GM18858 (cell line): Measurements from ENCODE around the gene E2F3.
"Not testable (repeated sequence)": the region's sequence is repeated elsewhere in the genome, so short reads cannot be mapped to it uniquely, and the experiment has no call there.

ENCODE experiments used
- ATAC-seq: cut with Tn5 transposase; IDR thresholded peaks from one replicate; pipeline ENCODE4 v1.9.1; 2021; ENCODE audit not compliant: unreplicated experiment

Gene E2F3

GRCh38 chr6:20525208-20525607, 123.5 kb downstream of the E2F3 start:
- ATAC-seq, result not testable (repeated sequence)

- ATAC-seq, result peak; percentile 47
Measured at GRCh38 chr6:20529086-20529448, 127.4 kb downstream of the E2F3 start.

GRCh38 chr6:20532881-20533280, 131.2 kb downstream of the E2F3 start:
- ATAC-seq, result no peak

DNA sequence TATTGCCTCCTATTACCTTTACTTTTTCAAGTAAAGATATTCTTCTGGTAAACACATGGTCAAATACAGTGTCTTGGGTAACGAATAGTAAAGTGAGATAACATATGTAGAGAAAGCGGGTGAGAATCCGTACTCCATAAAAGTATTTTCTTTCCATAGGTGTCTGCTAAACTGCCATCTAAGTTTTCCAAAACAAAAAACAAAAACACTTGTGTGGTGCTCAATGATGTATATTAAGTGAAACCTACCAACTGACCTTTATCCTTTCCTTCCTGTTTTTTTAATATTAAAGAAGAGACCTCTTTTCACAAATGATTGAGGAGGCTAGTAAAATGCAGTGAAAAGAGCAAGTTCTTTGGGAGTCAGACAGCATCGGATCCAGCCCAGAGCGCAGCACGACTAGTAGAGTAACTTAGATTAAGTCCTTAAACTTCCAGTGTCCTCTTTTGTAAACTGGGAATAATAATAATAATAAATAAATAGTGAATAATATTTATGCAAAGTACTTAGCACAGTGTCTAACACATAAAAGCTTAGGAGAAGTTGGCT, 132.1 kb downstream of the E2F3 start:
- peak; percentile 11 for ATAC-seq

GRCh38 chr6:20534295-20535262, 132.9 kb downstream of the E2F3 start, which contains the start of gene CDKAL1:
Gene CDKAL1 (plus strand): TSS chr6:20534457. CDS start chr6:20546351, 11,894 bp downstream.
- peak; percentile 90 for ATAC-seq

DNA sequence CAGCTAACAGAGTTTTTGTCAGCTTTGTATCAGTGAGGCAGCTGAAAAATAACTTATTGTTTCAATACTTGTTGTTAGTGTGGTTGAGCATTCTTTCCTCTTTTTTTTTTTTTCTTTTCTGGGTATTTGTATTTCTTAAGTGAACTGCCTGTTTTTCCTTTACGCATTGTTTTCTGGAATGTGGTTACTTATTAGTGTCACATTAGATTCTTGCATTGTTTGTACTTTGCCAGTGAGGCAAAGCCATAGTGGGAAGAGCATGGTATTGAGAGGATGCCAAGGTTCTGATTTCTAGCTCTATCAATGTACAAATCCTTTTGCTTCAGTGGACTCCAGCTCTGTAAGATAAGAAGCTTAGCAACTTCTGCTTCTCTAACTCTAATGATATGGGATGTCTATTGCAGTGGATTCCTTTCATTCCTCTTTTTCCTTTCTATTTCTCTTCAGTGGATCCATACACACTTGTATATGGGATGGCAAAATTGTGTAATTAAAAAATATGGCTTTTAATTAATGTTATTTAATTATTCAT, 136.5 kb downstream of the E2F3 start:
- no peak for ATAC-seq

DNA sequence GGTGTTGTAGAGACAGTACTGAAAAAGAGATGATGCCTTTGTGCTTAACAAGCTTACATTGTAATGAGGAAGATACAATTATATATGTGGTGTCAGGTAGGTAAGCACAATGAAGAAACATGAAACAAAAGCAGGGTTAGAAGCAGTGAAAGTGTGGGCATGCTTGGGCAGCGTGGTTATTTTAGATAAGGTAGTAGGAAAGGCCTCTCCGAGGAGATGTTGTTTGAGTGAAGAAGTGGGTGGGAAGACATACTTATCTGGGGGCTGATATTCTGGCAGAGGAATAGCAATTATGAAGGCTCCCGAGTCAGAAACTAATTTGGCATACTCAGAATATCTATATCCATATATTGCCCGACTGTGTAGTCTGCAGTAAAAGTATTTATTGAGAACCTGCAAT, 137.2 kb downstream of the E2F3 start:
- ATAC-seq, result no peak

DNA sequence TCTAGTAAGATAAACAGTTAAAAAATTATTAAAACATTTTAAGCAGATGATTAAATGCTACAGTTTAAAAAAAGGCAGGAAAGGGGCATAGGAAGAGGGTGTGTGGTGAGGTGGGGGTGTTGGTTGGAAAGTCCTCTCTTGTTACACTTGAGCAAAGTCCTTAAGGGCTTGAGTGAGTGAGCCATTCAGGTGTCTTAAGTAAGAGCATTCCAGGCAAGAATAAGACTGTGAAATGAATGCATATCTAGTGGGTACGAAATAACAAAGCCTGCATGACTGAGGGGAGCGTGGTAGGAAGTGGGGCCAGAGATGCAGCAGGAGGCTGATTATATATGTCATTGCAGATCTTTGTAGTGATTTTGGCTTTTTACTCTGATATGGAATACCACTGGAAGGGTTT, 137.7 kb downstream of the E2F3 start:
- no peak for ATAC-seq

- no peak for ATAC-seq
Measured at GRCh38 chr6:20540683-20541082, 139.0 kb downstream of the E2F3 start.

GRCh38 chr6:20541382-20541781, 139.7 kb downstream of the E2F3 start:
- ATAC-seq, result no peak

- peak; percentile 99 for ATAC-seq
Measured at GRCh38 chr6:20542927-20543602, 141.4 kb downstream of the E2F3 start.
